Trophoblast cell (in vitro differentiated cells and primary cell): Measurements from ENCODE around the gene IL1RAPL1.

Experiments
- DNase-seq, 2 donors: peaks; one replicate each; pipeline ENCODE4 v3.0.0-alpha.2; 2016
- H2AFZ ChIP-seq: 2 replicates; pipeline ENCODE4 v1.6.1; 2013; ENCODE audit warnings: low read length, moderate library complexity, mild to moderate bottlenecking; ENCODE audit not compliant: insufficient read depth, poor library complexity
- H2AK5ac ChIP-seq: 2 replicates; pipeline ENCODE4 v1.6.1; 2013; ENCODE audit warnings: mild to moderate bottlenecking, low read length
- H2BK120ac ChIP-seq: 2 replicates; pipeline ENCODE4 v1.6.1; 2013; ENCODE audit warnings: low read length, mild to moderate bottlenecking, moderate library complexity; ENCODE audit not compliant: insufficient read depth, poor library complexity
- H2BK12ac ChIP-seq: 2 replicates; pipeline ENCODE4 v1.6.1; 2013; ENCODE audit warnings: mild to moderate bottlenecking, low read length, moderate library complexity
- H2BK5ac ChIP-seq: 2 replicates; pipeline ENCODE4 v1.6.1; 2013; ENCODE audit warnings: low read length, low read depth, moderate library complexity, mild to moderate bottlenecking; ENCODE audit not compliant: poor library complexity
- H3K14ac ChIP-seq: 2 replicates; pipeline ENCODE4 v1.6.1; 2013; ENCODE audit warnings: mild to moderate bottlenecking, low read length
- H3K18ac ChIP-seq: 2 replicates; pipeline ENCODE4 v1.6.1; 2013; ENCODE audit warnings: mild to moderate bottlenecking, low read length
- H3K23ac ChIP-seq: 2 replicates; pipeline ENCODE4 v1.6.1; 2013; ENCODE audit warnings: low read length
- H3K27ac ChIP-seq: 2 replicates; pipeline ENCODE4 v1.5.1; 2013; ENCODE audit warnings: low read depth, mild to moderate bottlenecking, inconsistent platforms, low read length, moderate library complexity
- H3K27me3 ChIP-seq: 2 replicates; pipeline ENCODE4 v1.6.1; 2013; ENCODE audit warnings: inconsistent platforms, mild to moderate bottlenecking, low read length, moderate library complexity; ENCODE audit not compliant: insufficient read depth
- H3K36me3 ChIP-seq, 2 experiments: 1 replicate in 1 of 2; 2 replicates in 1 of 2; pipeline ENCODE4 v1.6.1; 2013; ENCODE audit warnings: low read length in 2 of 2, mild to moderate bottlenecking in 2 of 2, moderate library complexity in 1 of 2; ENCODE audit not compliant: insufficient read depth in 2 of 2, control insufficient read depth in 1 of 2
- H3K4ac ChIP-seq: 2 replicates; pipeline ENCODE4 v1.6.1; 2013; ENCODE audit warnings: low read depth, mild to moderate bottlenecking, low read length, moderate library complexity
- H3K4me1 ChIP-seq, 2 experiments: 1 replicate in 1 of 2; 2 replicates in 1 of 2; pipeline ENCODE4 v1.6.1; 2013; ENCODE audit warnings: low read length in 2 of 2, mild to moderate bottlenecking in 2 of 2, moderate library complexity in 1 of 2; ENCODE audit not compliant: insufficient read depth in 2 of 2, control insufficient read depth in 1 of 2
- H3K4me2 ChIP-seq: 2 replicates; pipeline ENCODE4 v1.6.1; 2013; ENCODE audit warnings: inconsistent platforms, mild to moderate bottlenecking, low read length, moderate library complexity
- H3K4me3 ChIP-seq: 2 replicates; pipeline ENCODE4 v1.5.1; 2013; ENCODE audit warnings: mild to moderate bottlenecking, low read depth, low read length, inconsistent platforms
- H3K79me1 ChIP-seq: one replicate; pipeline ENCODE4 v1.6.1; 2013; ENCODE audit warnings: low read length
- H3K79me2 ChIP-seq: 2 replicates; pipeline ENCODE4 v1.6.1; 2013; ENCODE audit warnings: low read length, mild to moderate bottlenecking; ENCODE audit not compliant: control insufficient read depth, insufficient read depth, poor library complexity
- H3K9ac ChIP-seq: 2 replicates; pipeline ENCODE4 v1.6.1; 2013; ENCODE audit warnings: mild to moderate bottlenecking, low read length
- H3K9me3 ChIP-seq: 2 replicates; pipeline ENCODE4 v1.6.1; 2013; ENCODE audit warnings: low read depth, mild to moderate bottlenecking, control low read depth, inconsistent platforms, low read length; ENCODE audit not compliant: insufficient read depth
- H4K12ac ChIP-seq: 2 replicates; pipeline ENCODE4 v1.6.1; 2013; ENCODE audit warnings: low read depth, mild to moderate bottlenecking, low read length, moderate library complexity
- H4K8ac ChIP-seq: 2 replicates; pipeline ENCODE4 v1.6.1; 2013; ENCODE audit warnings: low read depth, mild to moderate bottlenecking, low read length, moderate library complexity
- H4K91ac ChIP-seq: one replicate; pipeline ENCODE4 v1.6.1; 2013; ENCODE audit warnings: low read depth, mild to moderate bottlenecking, low read length, moderate library complexity
- WGBS: extraction: QIAGEN DNeasy Blood & Tissue Kit; methylation state at CpG from one replicate; pipeline ENCODE4 v1.1.7; 2013; ENCODE audit warnings: missing lambda C conversion rate; ENCODE audit not compliant: insufficient read length, insufficient coverage; ENCODE audit errors: extremely low coverage; 5-methylcytosine and 5-hydroxymethylcytosine counted together

The IL1RAPL1 gene

GRCh38 chrX:29434939-29435338 lies 847.7 kb downstream of the IL1RAPL1 start:
- Histone ChIP-seq H3K27ac (no peak overlapping the region), H3K36me3 (no peaks in the 10 kb centered on the region), H3K79me2 (no peaks in the 10 kb centered on the region), H3K23ac (no peak overlapping the region), H3K4me3 (no peak overlapping the region), H3K4me1 (no peaks in the 10 kb centered on the region), H2BK5ac (no peak overlapping the region), H3K14ac (no peak overlapping the region), H3K79me1 (no peaks in the 10 kb centered on the region), H3K4ac (no peak overlapping the region), H2BK12ac (no peak overlapping the region), H3K18ac (no peak overlapping the region), H4K12ac (no peak overlapping the region), H3K27me3 (no peaks in the 10 kb centered on the region), H2BK120ac (no peak overlapping the region), H4K91ac (no peak overlapping the region), H3K9ac (no peak overlapping the region), H3K4me2 (no peak overlapping the region), H4K8ac (no peak overlapping the region), H2AFZ (no peak overlapping the region), H2AK5ac (no peak overlapping the region), H3K9me3 (no peaks in the 10 kb centered on the region)
- no peak for DNase-seq
- no CpG with 5 or more reads among the region's 3 CpGs for WGBS

GRCh38 chrX:29435396-29435795 lies 848.1 kb downstream of the IL1RAPL1 start:
- no CpG with 5 or more reads among the region's 4 CpGs for WGBS

DNA sequence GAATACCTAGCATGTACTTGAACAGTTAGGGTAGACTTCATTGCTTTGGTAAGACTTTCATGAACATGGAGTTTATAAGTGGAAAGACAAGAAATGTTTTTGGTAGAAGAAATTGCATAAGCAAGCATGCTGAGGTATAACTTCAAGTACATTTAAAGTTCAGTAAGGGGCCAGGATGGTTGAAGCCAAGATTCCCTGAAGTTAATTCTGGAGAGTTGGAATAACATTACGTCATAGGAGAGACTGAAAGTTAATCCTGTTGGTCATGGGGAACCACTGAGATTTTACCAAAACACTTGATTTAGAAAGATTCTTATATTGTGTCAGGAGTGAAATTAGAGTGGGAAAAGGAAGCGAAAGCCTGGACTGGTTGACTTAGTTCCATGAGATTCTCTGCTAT lies 860.6 kb downstream of the IL1RAPL1 start:
- no peak overlapping the region for H4K12ac ChIP-seq
- no peak overlapping the region for H2BK120ac ChIP-seq
- H3K4me3 ChIP-seq = no peak overlapping the region
- no peaks in the 10 kb centered on the region for H3K79me1 ChIP-seq
- DNase-seq = no peak
- H3K4ac ChIP-seq = no peak overlapping the region
- H3K4me1 ChIP-seq = no peaks in the 10 kb centered on the region
- no peak overlapping the region for H4K8ac ChIP-seq
- no peaks in the 10 kb centered on the region for H3K79me2 ChIP-seq
- no CpG with 5 or more reads among the region's 2 CpGs for whole genome bisulfite sequencing
- no peak overlapping the region for H2AFZ ChIP-seq
- H2BK5ac ChIP-seq = no peak overlapping the region
- H3K18ac ChIP-seq = no peak overlapping the region
- no peak overlapping the region for H3K4me2 ChIP-seq
- H2AK5ac ChIP-seq = no peak overlapping the region
- H3K23ac ChIP-seq = no peak overlapping the region
- no peak overlapping the region for H3K9ac ChIP-seq
- H4K91ac ChIP-seq = no peak overlapping the region
- H3K27me3 ChIP-seq = no peaks in the 10 kb centered on the region
- no peaks in the 10 kb centered on the region for H3K9me3 ChIP-seq
- no peaks in the 10 kb centered on the region for H3K36me3 ChIP-seq
- H2BK12ac ChIP-seq = no peak overlapping the region
- H3K27ac ChIP-seq = no peak overlapping the region
- H3K14ac ChIP-seq = no peak overlapping the region

More at GRCh38 chrX:29435396-29435795, 848.1 kb downstream of the IL1RAPL1 start:
- Histone ChIP-seq H3K9me3 (no peaks in the 10 kb centered on the region), H3K18ac (no peak overlapping the region), H3K79me1 (no peaks in the 10 kb centered on the region), H3K4ac (no peak overlapping the region), H3K4me1 (no peaks in the 10 kb centered on the region), H3K9ac (no peak overlapping the region), H3K4me3 (no peak overlapping the region), H4K91ac (no peak overlapping the region), H3K79me2 (no peaks in the 10 kb centered on the region), H3K4me2 (no peak overlapping the region), H4K8ac (no peak overlapping the region), H3K23ac (no peak overlapping the region), H3K27me3 (no peaks in the 10 kb centered on the region), H4K12ac (no peak overlapping the region), H2BK5ac (no peak overlapping the region), H2BK120ac (no peak overlapping the region), H3K14ac (no peak overlapping the region), H2AFZ (no peak overlapping the region), H2BK12ac (no peak overlapping the region), H3K27ac (no peak overlapping the region), H2AK5ac (no peak overlapping the region), H3K36me3 (no peaks in the 10 kb centered on the region)
- no peak for DNase-seq

GRCh38 chrX:29453333-29453732 lies 866.1 kb downstream of the IL1RAPL1 start:
- Histone ChIP-seq H3K4ac (no peak overlapping the region), H3K79me2 (no peaks in the 10 kb centered on the region), H3K14ac (no peak overlapping the region), H3K9ac (no peak overlapping the region), H2BK5ac (no peak overlapping the region), H3K4me2 (no peak overlapping the region), H4K12ac (no peak overlapping the region), H2BK12ac (no peak overlapping the region), H3K27ac (no peak overlapping the region), H3K23ac (no peak overlapping the region), H2BK120ac (no peak overlapping the region), H2AK5ac (no peak overlapping the region), H3K4me1 (no peaks in the 10 kb centered on the region), H3K36me3 (no peaks in the 10 kb centered on the region), H3K9me3 (no peaks in the 10 kb centered on the region), H2AFZ (no peak overlapping the region), H3K4me3 (no peak overlapping the region), H3K79me1 (no peaks in the 10 kb centered on the region), H4K91ac (no peak overlapping the region), H3K18ac (no peak overlapping the region), H4K8ac (no peak overlapping the region), H3K27me3 (no peaks in the 10 kb centered on the region)
- no peak for DNase-seq
- WGBS = no CpG with 5 or more reads among the region's 5 CpGs
